Glomerular visceral epithelial cell (primary cell): ENCODE data around the gene PPL.
"Not testable (repeated sequence)": the region's sequence is repeated elsewhere in the genome, so short reads cannot be mapped to it uniquely, and the experiment has no call there.

Experiments used
- DNase-seq: peaks from one replicate; pipeline ENCODE4 v3.0.0-alpha.2; 2016; ENCODE audit errors: extremely low spot score

PPL gene

GRCh38 chr16:4908854-4909401, 28.0 kb downstream of the PPL start:
- no peak for DNase-seq

- DNase-seq = no peak
These were observed 31.9 kb downstream of the PPL start for GRCh38 chr16:4904942-4905615.

- no peak for DNase-seq
These were observed 32.6 kb downstream of the PPL start for GRCh38 chr16:4904108-4904941.

GRCh38 chr16:4902038-4902437, 34.9 kb downstream of the PPL start:
- no peak for DNase-seq

GRCh38 chr16:4900750-4901149, 36.2 kb downstream of the PPL start:
- DNase-seq = no peak

- DNase-seq = no peak
These were observed 36.9 kb downstream of the PPL start for GRCh38 chr16:4900036-4900435.

- DNase-seq = no peak
These were observed 37.5 kb downstream of the PPL start for GRCh38 chr16:4899474-4899846.

GRCh38 chr16:4898811-4899473, 38.0 kb downstream of the PPL start:
- no peak for DNase-seq

- no peak for DNase-seq
These were observed 39.6 kb downstream of the PPL start for GRCh38 chr16:4897328-4897727.

- not testable (repeated sequence) for DNase-seq
These were observed 40.2 kb downstream of the PPL start for GRCh38 chr16:4896761-4897160.

- DNase-seq = no peak
These were observed 41.6 kb downstream of the PPL start for GRCh38 chr16:4895366-4895765.

GRCh38 chr16:4894276-4895150, 42.4 kb downstream of the PPL start:
- DNase-seq = no peak

GRCh38 chr16:4893103-4893862, 43.7 kb downstream of the PPL start:
- DNase-seq = no peak

- DNase-seq = no peak
These were observed 44.4 kb downstream of the PPL start for GRCh38 chr16:4892361-4893102.

- DNase-seq = no peak
These were observed 45.1 kb downstream of the PPL start for GRCh38 chr16:4891886-4892216.

GRCh38 chr16:4891097-4891885, 45.7 kb downstream of the PPL start:
- DNase-seq = no peak

GRCh38 chr16:4890686-4891085, 46.3 kb downstream of the PPL start:
- no peak for DNase-seq

- DNase-seq = no peak
These were observed 46.9 kb downstream of the PPL start for GRCh38 chr16:4890026-4890425.

- no peak for DNase-seq
These were observed 48.4 kb downstream of the PPL start for GRCh38 chr16:4888428-4889135.
